ENCODE measurements around the gene RNF38. TPM values are rescaled to one million over a fixed set of nuclear protein-coding genes. Genes with fewer than 3 reads are reported as not detected.
"Not testable (repeated sequence)": the region's sequence is repeated elsewhere in the genome, so short reads cannot be mapped to it uniquely, and the experiment has no call there.

The RNF38 gene
- polyA plus RNA-seq, 3 donors = 46.0 to 52.4 (median 48.4) TPM

DNA sequence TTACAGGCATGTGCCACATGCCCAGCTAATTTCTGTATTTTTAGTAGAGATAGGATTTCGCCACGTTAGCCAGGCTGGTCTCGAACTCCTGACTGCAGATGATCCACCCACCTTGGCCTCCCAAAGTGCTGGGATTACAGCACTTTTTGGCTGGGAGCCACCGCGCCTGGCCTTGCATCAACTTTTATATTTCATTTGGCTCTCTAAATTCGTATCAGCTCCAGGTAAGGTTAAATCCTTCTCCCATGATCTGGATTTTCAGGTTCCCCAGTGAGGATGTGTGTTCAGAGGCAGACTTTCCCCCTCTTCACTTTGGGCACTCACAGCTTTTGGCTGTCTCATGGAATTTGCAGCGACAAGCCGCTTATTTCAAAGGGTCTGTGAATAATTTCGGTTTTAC, 16.8 kb upstream of the RNF38 start:
- no peak for DNase-seq (ENCODE audit: extremely low read depth in 1 of 11, low read depth in 9 of 11, low spot score in 4 of 11)

GRCh38 chr9:36415822-36416525, 15.9 kb upstream of the RNF38 start:
- no peak for DNase-seq (ENCODE audit: extremely low read depth in 1 of 11, low read depth in 9 of 11, low spot score in 4 of 11)

DNA sequence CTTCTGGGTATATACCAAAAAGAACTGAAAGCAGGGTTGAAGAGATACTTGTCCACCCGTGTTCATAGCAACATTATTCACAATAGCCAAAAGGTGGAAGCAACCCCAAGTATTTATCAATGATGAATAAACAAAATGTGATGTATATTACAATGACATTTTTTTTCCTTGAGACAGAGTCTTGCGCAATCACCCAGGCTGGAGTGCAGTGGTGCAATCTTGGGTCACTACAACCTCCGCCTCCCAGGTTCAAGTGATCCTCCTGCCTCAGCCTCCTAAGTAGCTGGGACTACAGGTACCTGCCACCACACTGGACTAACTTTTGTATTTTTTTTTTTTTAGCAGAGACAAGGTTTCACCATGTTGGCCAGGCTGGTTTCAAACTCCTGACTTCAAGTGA, 11.3 kb upstream of the RNF38 start:
- DNase-seq (ENCODE audit: extremely low read depth in 1 of 11, low read depth in 9 of 11, low spot score in 4 of 11) = not testable (repeated sequence)

DNA sequence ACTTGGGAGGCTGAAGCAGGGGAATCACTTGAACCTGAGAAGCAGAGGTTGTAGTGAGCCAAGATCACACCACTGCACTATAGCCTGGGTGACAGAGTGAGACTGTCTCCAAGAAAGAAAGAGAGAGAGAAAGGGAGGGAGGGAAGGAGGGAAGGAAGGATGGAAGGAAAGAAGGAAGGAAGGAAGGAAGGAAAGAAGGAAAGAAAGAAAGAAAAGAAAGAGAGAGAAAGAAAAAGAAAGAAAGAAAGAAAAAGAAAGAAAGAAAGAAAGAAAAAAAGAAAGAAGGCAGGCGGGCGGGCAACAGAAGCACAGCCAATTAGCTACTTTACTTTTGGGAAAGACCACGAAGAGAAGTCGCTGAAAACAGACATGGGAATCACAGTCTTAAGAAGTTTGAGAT, 9.0 kb upstream of the RNF38 start:
- DNase-seq (ENCODE audit: extremely low read depth in 1 of 11, low read depth in 9 of 11, low spot score in 4 of 11) = not testable (repeated sequence)

DNA sequence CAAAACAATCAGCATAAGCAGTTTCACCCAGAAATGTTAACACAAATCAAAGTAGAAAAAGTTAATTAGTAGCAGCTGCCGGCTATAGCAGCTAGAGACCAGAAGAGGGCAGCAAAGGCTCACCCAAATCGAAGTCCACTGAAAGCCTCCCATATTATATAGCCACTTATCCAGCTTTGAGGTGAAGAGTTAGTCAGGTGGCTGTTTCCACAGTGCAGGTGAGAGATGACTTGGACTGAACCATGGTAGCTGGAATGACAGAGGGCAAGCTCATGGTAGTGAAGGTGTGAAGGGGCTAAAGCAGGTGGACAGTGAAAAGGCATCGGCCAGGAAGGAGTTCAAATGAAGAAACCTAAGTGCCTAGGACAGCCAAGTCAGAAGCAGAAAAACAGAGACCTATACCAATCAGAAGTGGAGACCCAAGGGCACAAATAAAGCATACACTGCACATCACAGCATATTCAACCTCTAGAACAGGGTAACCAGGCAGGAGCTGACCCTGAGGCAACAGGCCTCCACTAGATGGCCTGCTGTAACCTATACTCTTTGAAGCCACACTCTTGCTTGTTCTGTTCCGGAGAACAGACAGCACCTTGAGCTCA, 7.2 kb upstream of the RNF38 start:
- peak in 9 of 11 donors; percentile 38 to 75 (median 62) for DNase-seq (ENCODE audit: extremely low read depth in 1 of 11, low read depth in 9 of 11, low spot score in 4 of 11)

- no peak for DNase-seq (ENCODE audit: extremely low read depth in 1 of 11, low read depth in 9 of 11, low spot score in 4 of 11)
Observed at GRCh38 chr9:36402536-36402935, 2.5 kb upstream of the RNF38 start.

DNA sequence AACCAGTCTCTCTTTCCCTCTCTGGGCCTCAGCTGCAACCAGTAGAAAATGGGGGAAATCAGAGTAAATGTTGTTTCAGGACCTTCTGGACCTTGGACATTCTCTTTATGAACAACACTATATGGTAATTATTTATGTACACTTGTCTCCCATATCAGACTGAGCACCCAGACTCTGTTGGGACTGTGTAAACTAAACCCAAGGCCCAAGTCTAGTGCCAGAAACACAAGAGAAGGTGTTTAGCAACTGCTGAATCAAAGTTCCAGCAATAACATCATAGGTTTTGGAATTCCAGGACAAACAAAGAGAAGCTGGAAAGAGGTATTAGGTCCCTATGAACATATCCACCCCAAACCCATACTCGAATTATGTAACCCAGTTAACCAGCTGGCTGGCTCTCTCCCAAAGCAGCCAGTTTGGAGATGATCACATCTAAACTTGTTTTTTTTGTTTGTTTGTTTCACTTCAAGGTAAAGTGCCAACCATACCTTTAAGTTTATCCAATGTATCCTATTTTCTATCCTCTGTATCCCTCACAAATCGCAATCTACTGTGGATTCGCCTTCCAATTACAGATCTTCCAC, 1.9 kb upstream of the RNF38 start:
- no peak for DNase-seq (ENCODE audit: extremely low read depth in 1 of 11, low read depth in 9 of 11, low spot score in 4 of 11)

DNA sequence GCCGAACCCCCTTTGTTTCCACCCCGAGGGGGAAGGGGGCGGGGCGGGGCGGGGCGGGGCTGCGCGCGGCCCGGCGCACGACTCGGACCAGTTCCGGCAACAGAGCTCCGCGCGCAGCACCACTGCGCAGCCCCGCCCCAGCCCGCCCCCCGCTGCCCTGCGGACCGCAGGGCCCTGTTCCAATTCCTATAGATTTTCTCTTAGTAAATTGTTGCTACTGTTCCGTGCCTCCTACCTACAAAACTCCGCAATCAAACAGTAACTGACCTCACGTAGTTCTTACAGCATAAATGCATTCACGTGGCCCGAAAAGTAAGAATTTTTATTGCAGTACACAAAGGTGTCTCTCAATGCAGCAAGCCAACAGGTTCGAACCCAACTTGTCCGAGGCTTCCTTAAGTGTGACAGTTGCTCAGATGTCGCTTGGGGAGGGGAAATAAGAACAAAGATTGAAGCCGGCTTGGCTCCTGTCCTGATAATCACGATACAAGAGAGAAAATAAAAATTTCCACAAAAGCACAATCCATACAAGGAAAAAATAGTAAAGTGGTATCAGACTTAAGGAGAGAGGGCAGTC, 1.2 kb upstream of the RNF38 start:
- DNase-seq (ENCODE audit: extremely low read depth in 1 of 11, low read depth in 9 of 11, low spot score in 4 of 11) = peak in 5 of 11 donors; percentile 52 to 80 (median 72)

DNA sequence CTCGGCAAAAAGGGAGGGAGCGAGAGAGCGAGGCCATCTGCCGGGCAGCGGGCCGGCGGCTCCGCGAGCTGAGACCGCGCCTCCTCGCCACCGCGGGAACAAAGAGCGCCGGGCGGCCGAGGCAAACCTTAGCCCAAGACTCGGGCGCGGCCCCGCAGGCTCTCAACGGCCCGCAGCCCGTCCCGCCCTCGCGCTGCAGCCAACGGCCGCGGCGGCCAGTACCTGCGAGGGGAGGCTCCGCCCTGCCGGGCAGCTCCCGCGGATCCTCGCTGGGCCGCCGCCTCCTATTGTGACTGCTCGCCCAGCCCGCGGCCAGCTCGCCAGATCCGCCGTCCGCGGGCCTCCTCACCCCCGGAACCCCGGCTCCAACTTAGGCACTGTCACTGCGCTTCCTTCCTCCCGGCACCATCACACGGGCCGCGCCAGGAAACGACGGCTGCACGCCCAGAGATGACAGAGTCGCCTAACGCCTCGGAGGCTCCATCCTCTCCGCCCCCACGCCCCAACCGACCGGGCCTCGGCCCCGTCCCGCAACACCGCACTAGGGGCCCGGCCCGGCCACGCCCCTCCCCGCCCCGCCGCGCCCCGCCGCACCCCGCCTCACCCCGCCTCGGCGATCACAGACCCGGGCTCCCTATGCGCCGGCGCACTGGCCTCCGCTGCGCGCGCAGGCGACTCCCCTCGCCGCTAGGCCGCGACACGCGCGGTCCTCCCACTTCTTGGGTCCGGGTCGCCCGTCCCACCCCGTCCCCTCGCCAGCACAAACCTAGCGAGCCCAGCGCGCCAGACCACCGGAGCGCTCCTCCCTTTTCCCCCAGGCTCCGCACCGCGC, 479 bp upstream of the RNF38 start:
- DNase-seq (ENCODE audit: extremely low read depth in 1 of 11, low read depth in 9 of 11, low spot score in 4 of 11) = peak; percentile 62 to 83 (median 79)

GRCh38 chr9:36398745-36399144, 1.3 kb downstream of the RNF38 start:
- no peak for DNase-seq (ENCODE audit: extremely low read depth in 1 of 11, low read depth in 9 of 11, low spot score in 4 of 11)

GRCh38 chr9:36396985-36397384, 3.1 kb downstream of the RNF38 start:
- DNase-seq (ENCODE audit: extremely low read depth in 1 of 11, low read depth in 9 of 11, low spot score in 4 of 11) = no peak

DNA sequence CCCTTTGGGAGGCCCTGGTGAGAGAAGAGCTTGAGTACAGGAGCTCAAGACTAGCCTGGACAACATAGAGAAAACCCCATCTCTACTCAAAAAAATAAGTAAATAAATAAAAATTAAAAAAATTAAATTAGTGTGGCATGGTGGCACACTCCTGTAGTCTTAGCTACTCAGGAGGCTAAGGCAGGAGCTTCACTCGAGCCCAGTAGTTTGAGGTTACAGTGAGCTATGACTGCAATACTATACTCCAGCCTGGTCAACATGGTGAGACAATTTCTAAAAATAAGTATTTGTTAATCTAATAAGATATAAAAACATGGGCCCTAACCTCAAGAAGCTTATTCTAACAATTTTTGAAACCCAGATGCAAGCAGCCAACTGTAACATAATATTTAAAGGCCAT, 7.6 kb downstream of the RNF38 start:
- no peak for DNase-seq (ENCODE audit: extremely low read depth in 1 of 11, low read depth in 9 of 11, low spot score in 4 of 11)

- DNase-seq (ENCODE audit: extremely low read depth in 1 of 11, low read depth in 9 of 11, low spot score in 4 of 11) = no peak
Observed at GRCh38 chr9:36389590-36389989, 10.5 kb downstream of the RNF38 start.

DNA sequence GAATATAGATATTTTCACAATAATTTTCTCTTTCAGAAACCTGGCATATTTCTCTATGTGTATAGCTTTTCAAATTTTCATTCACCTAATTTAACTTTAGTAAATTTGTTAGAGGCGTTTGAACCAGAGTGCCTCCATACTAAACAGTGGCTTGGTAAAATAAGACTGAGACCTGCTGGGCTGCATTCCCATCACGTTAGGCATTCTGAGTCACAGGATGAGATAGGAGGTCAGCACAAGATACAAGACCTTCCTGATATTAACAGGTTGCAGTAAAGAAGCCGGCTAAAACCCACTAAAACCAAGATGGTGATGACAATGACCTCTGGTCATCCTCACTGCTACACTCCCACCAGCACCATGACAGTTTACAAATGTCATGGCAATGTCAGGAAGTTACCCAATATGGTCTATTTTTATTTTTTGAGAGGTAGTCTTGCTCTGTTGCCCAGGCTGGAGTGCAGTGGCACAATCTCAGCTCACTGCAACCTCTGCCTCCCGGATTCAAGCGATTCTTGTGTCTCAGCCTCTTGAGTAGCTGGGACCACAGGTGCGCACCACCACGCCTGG, 13.6 kb downstream of the RNF38 start:
- DNase-seq (ENCODE audit: extremely low read depth in 1 of 11, low read depth in 9 of 11, low spot score in 4 of 11) = not testable (repeated sequence)

- DNase-seq (ENCODE audit: extremely low read depth in 1 of 11, low read depth in 9 of 11, low spot score in 4 of 11) = no peak
Observed at GRCh38 chr9:36382484-36382883, 17.6 kb downstream of the RNF38 start.

- no peak for DNase-seq (ENCODE audit: extremely low read depth in 1 of 11, low read depth in 9 of 11, low spot score in 4 of 11)
Observed at GRCh38 chr9:36364577-36364976, 35.5 kb downstream of the RNF38 start.

GRCh38 chr9:36363448-36363847, 36.6 kb downstream of the RNF38 start:
- DNase-seq (ENCODE audit: extremely low read depth in 1 of 11, low read depth in 9 of 11, low spot score in 4 of 11) = no peak

DNA sequence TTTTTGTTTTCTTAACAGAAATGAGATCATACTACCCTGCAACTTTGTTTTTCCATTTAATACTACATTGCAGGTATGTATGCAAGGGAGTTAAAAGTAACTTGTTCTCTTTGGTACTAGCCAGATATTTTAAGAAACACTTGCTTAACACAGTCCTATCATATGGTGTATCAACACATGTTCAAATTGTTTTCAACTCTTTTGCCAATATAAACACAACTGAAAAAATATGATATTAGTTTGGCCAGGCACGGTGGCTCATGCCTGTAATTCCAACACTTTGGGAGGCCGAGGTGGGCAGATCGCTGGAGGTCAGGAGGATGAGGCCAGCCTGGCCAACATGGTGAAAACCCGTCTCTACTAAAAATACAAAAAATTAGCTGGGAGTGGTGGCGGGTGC, 41.6 kb downstream of the RNF38 start:
- DNase-seq (ENCODE audit: extremely low read depth in 1 of 11, low read depth in 9 of 11, low spot score in 4 of 11) = no peak

- no peak for DNase-seq (ENCODE audit: extremely low read depth in 1 of 11, low read depth in 9 of 11, low spot score in 4 of 11)
Observed at GRCh38 chr9:36357639-36358038, 42.4 kb downstream of the RNF38 start.
